ENCODE results near the gene STIP1. TPM values are rescaled to one million over a fixed set of nuclear protein-coding genes. Genes with fewer than 3 reads are reported as not detected.

STIP1 gene
- total and polyA plus RNA-seq, 9 of the 15 experiments (the other 6 are each of a cell fraction or from before 2014, with no cell fraction given), result 58.1 to 465 (median 346) TPM

DNA sequence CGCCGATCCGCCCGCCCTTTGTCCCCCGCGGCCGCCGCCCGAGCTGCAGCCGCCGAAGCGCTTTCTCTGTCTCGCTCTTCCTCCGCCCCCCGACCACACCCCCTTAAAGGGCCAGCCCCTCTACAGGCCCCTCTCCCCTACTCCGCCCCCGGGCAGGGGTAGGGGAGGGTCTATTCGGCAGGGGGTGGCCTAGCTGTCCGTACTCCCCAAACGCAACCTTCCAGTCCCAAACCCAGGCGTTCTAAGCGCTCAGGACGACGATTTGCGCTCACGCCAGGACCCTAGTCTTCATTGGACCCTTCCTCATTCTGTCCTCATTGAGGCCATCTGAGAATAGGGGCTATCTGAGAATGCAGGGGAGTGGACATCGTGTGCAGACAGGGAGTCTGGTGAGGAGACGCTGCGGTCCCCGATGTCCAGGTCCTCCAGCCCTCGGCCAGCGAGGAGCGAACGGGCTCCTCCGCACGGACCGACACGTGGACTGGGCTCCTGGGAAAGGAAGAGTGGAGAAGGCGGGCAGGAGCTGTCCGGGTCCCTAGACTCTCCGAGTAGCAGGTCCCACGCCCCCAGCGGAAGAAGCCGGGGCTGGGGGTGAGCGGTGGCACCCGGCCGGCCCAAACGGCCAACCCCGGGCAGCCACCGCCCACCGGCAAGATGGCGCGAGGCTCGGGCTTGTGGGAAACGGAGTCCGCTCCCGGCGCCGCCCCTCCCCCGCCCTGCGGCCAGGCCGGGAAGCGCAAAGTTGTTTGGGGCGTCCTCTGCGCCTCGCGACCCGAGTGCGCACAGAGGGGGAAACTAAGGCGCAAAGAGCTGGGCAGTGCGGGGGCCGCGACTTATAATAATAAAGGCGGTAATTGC lies 61.1 kb downstream of the STIP1 start, which contains the start of gene PPP1R14B (continued):
- TF ChIP-seq, protein P1, sequence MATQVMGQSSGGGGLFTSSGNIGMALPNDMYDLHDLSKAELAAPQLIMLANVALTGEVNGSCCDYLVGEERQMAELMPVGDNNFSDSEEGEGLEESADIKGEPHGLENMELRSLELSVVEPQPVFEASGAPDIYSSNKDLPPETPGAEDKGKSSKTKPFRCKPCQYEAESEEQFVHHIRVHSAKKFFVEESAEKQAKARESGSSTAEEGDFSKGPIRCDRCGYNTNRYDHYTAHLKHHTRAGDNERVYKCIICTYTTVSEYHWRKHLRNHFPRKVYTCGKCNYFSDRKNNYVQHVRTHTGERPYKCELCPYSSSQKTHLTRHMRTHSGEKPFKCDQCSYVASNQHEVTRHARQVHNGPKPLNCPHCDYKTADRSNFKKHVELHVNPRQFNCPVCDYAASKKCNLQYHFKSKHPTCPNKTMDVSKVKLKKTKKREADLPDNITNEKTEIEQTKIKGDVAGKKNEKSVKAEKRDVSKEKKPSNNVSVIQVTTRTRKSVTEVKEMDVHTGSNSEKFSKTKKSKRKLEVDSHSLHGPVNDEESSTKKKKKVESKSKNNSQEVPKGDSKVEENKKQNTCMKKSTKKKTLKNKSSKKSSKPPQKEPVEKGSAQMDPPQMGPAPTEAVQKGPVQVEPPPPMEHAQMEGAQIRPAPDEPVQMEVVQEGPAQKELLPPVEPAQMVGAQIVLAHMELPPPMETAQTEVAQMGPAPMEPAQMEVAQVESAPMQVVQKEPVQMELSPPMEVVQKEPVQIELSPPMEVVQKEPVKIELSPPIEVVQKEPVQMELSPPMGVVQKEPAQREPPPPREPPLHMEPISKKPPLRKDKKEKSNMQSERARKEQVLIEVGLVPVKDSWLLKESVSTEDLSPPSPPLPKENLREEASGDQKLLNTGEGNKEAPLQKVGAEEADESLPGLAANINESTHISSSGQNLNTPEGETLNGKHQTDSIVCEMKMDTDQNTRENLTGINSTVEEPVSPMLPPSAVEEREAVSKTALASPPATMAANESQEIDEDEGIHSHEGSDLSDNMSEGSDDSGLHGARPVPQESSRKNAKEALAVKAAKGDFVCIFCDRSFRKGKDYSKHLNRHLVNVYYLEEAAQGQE (IDR thresholded peaks at IDR 0.05; ENCODE audit: borderline replicate concordance), result peak; percentile 31
- TF ChIP-seq, protein P1 (CRISPR knock-in tag; IDR thresholded peaks at IDR 0.05; ENCODE audit: low read depth), result 0 out of 2 replicates have a peak, but pooled peaks have one; percentile 32
- TF ChIP-seq EGR1 (conservative IDR thresholded peaks at IDR 0.05) (peak; percentile 76), L3MBTL2 (IDR thresholded peaks at IDR 0.05) (peak; percentile 93), MAFG (tag; conservative IDR thresholded peaks at IDR 0.05) (no peak), LARP7 (IDR thresholded peaks at IDR 0.05) (no peak), FOXA3 (CRISPR knock-in tag; conservative IDR thresholded peaks at IDR 0.05 in 1 of 2, IDR thresholded peaks at IDR 0.05 in 1 of 2) (peak in 1 of 2 experiments; percentile 47; a peak in 1 of 4 replicates), MTA1 (IDR thresholded peaks at IDR 0.05; ENCODE audit: borderline replicate concordance) (0 out of 2 replicates have a peak, but pooled peaks have one; percentile 23), ZNF518B (CRISPR knock-in tag; IDR thresholded peaks at IDR 0.05) (no peak), FIP1L1 (IDR thresholded peaks at IDR 0.05; ENCODE audit: low read depth, low read length, poor library complexity, severe bottlenecking) (peak; percentile 62), ZNF3 (CRISPR knock-in tag; IDR thresholded peaks at IDR 0.05) (no peak), MLLT1 (IDR thresholded peaks at IDR 0.05) (0 out of 4 replicates have a peak, but pooled peaks of 1 of the 2 experiments have one; percentile 23), TAF7 (tag; IDR thresholded peaks at IDR 0.05) (peak; percentile 43; the same call in 1 of the 2 replicates), EHMT2 (IDR thresholded peaks at IDR 0.05) (no peak), NFRKB (IDR thresholded peaks at IDR 0.05; ENCODE audit: low read depth) (peak; percentile 84)
